Peyer's patch (tissue), 4 donors: ENCODE measurements around the gene CRACR2B.
A peak's percentile ranks its signal among the peaks of the same experiment; 100 is the strongest.

ENCODE experiments used
- POLR2A ChIP-seq, 2 donors: fragments of 450-650 bp; IDR thresholded peaks; one replicate each; pipeline ENCODE4 v1.5.1; 2017; ENCODE audit warnings: antibody characterized with exemption in 2 of 2, mild to moderate bottlenecking in 2 of 2, moderate library complexity in 2 of 2
- TF ChIP-seq, protein P1 (sequence below), 6 experiments: fragments of 450-650 bp in 4 of 6; fragments of 200-600 bp in 2 of 6; sonication (generic) in 1 of 6; IDR thresholded peaks; one replicate each; pipeline ENCODE4 v1.5.1; 2017 to 2019; ENCODE audit warnings: antibody characterized with exemption in 6 of 6, mild to moderate bottlenecking in 3 of 6, moderate library complexity in 1 of 6

DNA sequence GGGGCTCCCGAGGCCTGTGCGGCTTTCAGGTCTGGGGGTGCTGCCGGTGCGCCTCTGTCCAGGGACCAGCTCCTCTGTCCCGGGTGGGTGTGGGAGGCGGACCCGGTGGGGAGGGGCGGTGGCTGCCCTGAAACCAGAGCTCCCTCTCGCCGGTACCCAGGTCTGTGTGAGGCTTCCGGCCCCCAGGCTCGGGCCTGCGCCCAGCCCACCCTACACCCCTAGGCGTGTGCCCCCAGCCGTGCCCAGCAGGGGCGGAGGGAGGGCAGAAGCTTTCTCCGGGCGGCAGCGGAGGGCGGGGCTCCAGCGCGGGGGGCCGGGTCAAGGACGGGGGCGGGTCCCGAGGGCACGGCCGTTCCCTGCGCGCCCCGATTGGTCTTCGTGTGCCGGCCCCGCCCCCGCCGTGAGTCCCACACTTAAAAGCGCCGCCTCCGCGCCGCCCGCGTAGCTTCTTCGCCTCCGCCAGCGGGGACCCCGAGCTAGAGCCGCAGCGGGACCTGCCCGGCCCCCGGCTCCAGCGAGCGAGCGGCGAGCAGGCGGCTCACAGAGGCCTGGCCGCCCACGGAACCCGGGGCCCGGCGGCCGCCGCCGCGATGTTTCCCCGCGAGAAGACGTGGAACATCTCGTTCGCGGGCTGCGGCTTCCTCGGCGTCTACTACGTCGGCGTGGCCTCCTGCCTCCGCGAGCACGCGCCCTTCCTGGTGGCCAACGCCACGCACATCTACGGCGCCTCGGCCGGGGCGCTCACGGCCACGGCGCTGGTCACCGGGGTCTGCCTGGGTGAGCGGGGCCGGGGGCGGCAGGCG, 8.4 kb upstream of the CRACR2B start:
- peak; percentile 89 to 92 for TF ChIP-seq POLR2A (IDR thresholded peaks at IDR 0.05)
- TF ChIP-seq, protein P1, sequence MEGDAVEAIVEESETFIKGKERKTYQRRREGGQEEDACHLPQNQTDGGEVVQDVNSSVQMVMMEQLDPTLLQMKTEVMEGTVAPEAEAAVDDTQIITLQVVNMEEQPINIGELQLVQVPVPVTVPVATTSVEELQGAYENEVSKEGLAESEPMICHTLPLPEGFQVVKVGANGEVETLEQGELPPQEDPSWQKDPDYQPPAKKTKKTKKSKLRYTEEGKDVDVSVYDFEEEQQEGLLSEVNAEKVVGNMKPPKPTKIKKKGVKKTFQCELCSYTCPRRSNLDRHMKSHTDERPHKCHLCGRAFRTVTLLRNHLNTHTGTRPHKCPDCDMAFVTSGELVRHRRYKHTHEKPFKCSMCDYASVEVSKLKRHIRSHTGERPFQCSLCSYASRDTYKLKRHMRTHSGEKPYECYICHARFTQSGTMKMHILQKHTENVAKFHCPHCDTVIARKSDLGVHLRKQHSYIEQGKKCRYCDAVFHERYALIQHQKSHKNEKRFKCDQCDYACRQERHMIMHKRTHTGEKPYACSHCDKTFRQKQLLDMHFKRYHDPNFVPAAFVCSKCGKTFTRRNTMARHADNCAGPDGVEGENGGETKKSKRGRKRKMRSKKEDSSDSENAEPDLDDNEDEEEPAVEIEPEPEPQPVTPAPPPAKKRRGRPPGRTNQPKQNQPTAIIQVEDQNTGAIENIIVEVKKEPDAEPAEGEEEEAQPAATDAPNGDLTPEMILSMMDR (IDR thresholded peaks at IDR 0.05), result peak in 4 of 6 experiments; percentile 24 to 47 (median 42)
